Mesangial cell (primary cell): ENCODE results near the gene OR2J3. TPM values are rescaled to one million over a fixed set of nuclear protein-coding genes. Genes with fewer than 3 reads are reported as not detected.

Experiments used
- total RNA-seq: library from RNA; depleted of rRNA; stranded (reverse); fragments of >200 nt; gene quantifications from 2 replicates; pipeline ENCODE4 v1.2.3, GENCODE V29; 2015

OR2J3 gene
- not detected in 2 replicates for total RNA-seq

DNA sequence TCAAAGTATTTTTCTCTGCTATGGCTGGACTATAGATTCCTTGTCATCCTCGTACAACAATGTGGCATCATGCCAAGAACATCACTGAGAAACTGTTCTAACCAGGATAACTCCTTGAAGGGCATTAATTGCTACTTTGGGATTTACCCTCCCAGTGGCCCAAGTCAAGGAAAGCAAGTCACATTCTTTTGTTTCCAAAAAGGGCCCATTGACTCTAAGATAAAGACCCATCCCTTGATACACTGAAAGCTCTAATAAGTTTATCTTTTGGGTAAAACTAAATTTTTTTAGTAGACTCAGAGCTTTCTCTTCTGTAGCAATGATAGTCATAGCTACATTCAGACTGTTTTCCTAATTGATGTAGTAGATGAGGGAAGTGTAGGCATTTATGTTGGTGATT, at the start of gene OR2J3:
Gene OR2J3 (plus strand): TSS at position 301 of the 400 bp plus-strand sequence. CDS start 3,833 bp downstream, outside the sequence.

GRCh38 chr6:29087213-29087612, 20.6 kb upstream of the OR2J3 start, which contains the start of gene OR2B3:
TSS of gene OR2B3 (minus strand) at chr6:29087313. CDS start at chr6:29087248, 65 bp downstream.

GRCh38 chr6:29099190-29099589, 8.7 kb upstream of the OR2J3 start, which contains the start of gene OR2J1:
TSS of gene OR2J1 (plus strand) at chr6:29099490. CDS start at chr6:29100943, 1,453 bp downstream.

Other genes starting within 250 kb of the OR2J3 start
- gene TRIM27, start 184.1 kb upstream of the OR2J3 start, total RNA-seq: 51.2 and 55.0 TPM in 2 replicates
- gene ZNF311, start 102.7 kb upstream of the OR2J3 start, total RNA-seq: 0.49 and 1.0 TPM in 2 replicates
- not detected in 2 replicates for gene OR2W1, start 62.9 kb upstream of the OR2J3 start, total RNA-seq
- gene OR2B3, start 20.7 kb upstream of the OR2J3 start, total RNA-seq: not detected in 2 replicates
- not detected in 2 replicates for gene OR2J1, start 8.6 kb upstream of the OR2J3 start, total RNA-seq
- gene OR2J2, start 62.8 kb downstream of the OR2J3 start, total RNA-seq: not detected in 2 replicates
- gene OR14J1, start 193.6 kb downstream of the OR2J3 start, total RNA-seq: not detected in 2 replicates